SK-N-SH treated with all-trans-retinoic acid at 6 μM for 48 hours (cell line): ENCODE measurements around the gene SNAP91.

Source experiments
- ESRRG ChIP-seq: fragments of 250-450 bp; sonication (Bioruptor Pico); IDR thresholded peaks from 2 replicates; pipeline ENCODE4 v1.6.1; 2021; ENCODE audit warnings: mild to moderate bottlenecking
- RARB ChIP-seq: fragments of 250-450 bp; sonication (Bioruptor Pico); IDR thresholded peaks from 2 replicates; pipeline ENCODE4 v1.8.0; 2021; ENCODE audit warnings: mild to moderate bottlenecking, moderate library complexity
- TF ChIP-seq, protein P1 (sequence below): fragments of 250-450 bp; sonication (Bioruptor Pico); IDR thresholded peaks from 2 replicates; pipeline ENCODE4 v1.8.0; 2020; ENCODE audit warnings: mild to moderate bottlenecking, moderate library complexity, borderline replicate concordance

DNA sequence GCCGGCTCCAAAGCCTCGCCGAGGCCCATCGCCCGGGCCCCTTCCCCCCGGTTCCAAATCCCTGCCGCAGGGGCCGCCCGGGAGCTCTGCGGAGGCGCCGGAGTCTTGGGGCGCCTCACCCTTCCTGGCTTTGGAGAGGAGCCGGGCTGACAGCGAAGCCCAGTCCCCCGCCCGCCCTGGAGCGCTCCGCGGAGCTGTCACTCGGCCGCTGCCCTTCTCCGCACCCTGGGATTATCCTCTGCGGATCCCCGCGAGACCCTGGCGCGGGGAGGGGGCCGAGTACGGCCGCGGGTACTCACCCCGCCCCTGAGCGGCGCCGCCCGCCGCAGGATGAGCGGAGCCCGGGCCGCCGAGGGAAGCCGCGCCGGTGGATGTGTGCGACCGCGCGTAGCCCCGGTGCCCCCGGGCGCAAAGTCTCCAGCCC, 343 bp downstream of the SNAP91 start:
- TF ChIP-seq, protein P1, sequence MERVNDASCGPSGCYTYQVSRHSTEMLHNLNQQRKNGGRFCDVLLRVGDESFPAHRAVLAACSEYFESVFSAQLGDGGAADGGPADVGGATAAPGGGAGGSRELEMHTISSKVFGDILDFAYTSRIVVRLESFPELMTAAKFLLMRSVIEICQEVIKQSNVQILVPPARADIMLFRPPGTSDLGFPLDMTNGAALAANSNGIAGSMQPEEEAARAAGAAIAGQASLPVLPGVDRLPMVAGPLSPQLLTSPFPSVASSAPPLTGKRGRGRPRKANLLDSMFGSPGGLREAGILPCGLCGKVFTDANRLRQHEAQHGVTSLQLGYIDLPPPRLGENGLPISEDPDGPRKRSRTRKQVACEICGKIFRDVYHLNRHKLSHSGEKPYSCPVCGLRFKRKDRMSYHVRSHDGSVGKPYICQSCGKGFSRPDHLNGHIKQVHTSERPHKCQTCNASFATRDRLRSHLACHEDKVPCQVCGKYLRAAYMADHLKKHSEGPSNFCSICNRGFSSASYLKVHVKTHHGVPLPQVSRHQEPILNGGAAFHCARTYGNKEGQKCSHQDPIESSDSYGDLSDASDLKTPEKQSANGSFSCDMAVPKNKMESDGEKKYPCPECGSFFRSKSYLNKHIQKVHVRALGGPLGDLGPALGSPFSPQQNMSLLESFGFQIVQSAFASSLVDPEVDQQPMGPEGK, result no peak
- no peak for TF ChIP-seq ESRRG (CRISPR knock-in tag)
- TF ChIP-seq RARB (CRISPR knock-in tag), result no peak
